Measurements from ENCODE around the gene PSD2. TPM values are rescaled to one million over a fixed set of nuclear protein-coding genes. Genes with fewer than 3 reads are reported as not detected.

PSD2 gene
- total RNA-seq, 1 donor from 2014 or later: 0.68 TPM

- no peaks in the 10 kb centered on the region for H3K4me1 Mint-ChIP-seq
- DNase-seq (ENCODE audit: low read depth, low spot score): no peak
- H3K27me3 Mint-ChIP-seq (ENCODE audit: low read depth): peaks cover 15% of the 10 kb centered on the region
- H3K27ac Mint-ChIP-seq (ENCODE audit: unreplicated experiment): no peak overlapping the region
- no peak for TF ChIP-seq CTCF (conservative IDR thresholded peaks at IDR 0.05)
- no peaks in the 10 kb centered on the region for H3K36me3 Mint-ChIP-seq (ENCODE audit: low read depth)
- H3K9me3 Mint-ChIP-seq: no peaks in the 10 kb centered on the region
- no peak overlapping the region for H3K4me3 Mint-ChIP-seq
Measured at GRCh38 chr5:139854953-139855352, 59.3 kb downstream of the PSD2 start.

GRCh38 chr5:139855451-139855850 is 59.8 kb downstream of the PSD2 start:
- no peak for DNase-seq (ENCODE audit: low read depth, low spot score)
- Mint-ChIP-seq H3K4me3 (no peak overlapping the region), H3K27ac (ENCODE audit: unreplicated experiment) (no peak overlapping the region), H3K27me3 (ENCODE audit: low read depth) (peaks cover 10% of the 10 kb centered on the region), H3K4me1 (no peaks in the 10 kb centered on the region), H3K9me3 (no peaks in the 10 kb centered on the region), H3K36me3 (ENCODE audit: low read depth) (no peaks in the 10 kb centered on the region)
- TF ChIP-seq CTCF (conservative IDR thresholded peaks at IDR 0.05): no peak

- TF ChIP-seq CTCF (conservative IDR thresholded peaks at IDR 0.05): no peak
- H3K27ac Mint-ChIP-seq (ENCODE audit: unreplicated experiment): no peak overlapping the region
- peaks cover 6% of the 10 kb centered on the region for H3K27me3 Mint-ChIP-seq (ENCODE audit: low read depth)
- DNase-seq (ENCODE audit: low read depth, low spot score): no peak
- H3K36me3 Mint-ChIP-seq (ENCODE audit: low read depth): no peaks in the 10 kb centered on the region
- no peaks in the 10 kb centered on the region for H3K9me3 Mint-ChIP-seq
- no peak overlapping the region for H3K4me3 Mint-ChIP-seq
- no peaks in the 10 kb centered on the region for H3K4me1 Mint-ChIP-seq
Measured at GRCh38 chr5:139855946-139856540, 60.4 kb downstream of the PSD2 start.

- H3K36me3 Mint-ChIP-seq (ENCODE audit: low read depth): no peaks in the 10 kb centered on the region
- TF ChIP-seq CTCF (conservative IDR thresholded peaks at IDR 0.05): no peak
- no peak overlapping the region for H3K27ac Mint-ChIP-seq (ENCODE audit: unreplicated experiment)
- H3K4me1 Mint-ChIP-seq: no peaks in the 10 kb centered on the region
- H3K9me3 Mint-ChIP-seq: no peaks in the 10 kb centered on the region
- no peak overlapping the region for H3K4me3 Mint-ChIP-seq
- H3K27me3 Mint-ChIP-seq (ENCODE audit: low read depth): peaks cover 6% of the 10 kb centered on the region
- DNase-seq (ENCODE audit: low read depth, low spot score): no peak
Measured at GRCh38 chr5:139856714-139857113, 61.1 kb downstream of the PSD2 start.

- no peak overlapping the region for H3K4me3 Mint-ChIP-seq
- no peaks in the 10 kb centered on the region for H3K36me3 Mint-ChIP-seq (ENCODE audit: low read depth)
- no peaks in the 10 kb centered on the region for H3K4me1 Mint-ChIP-seq
- no peak for TF ChIP-seq CTCF (conservative IDR thresholded peaks at IDR 0.05)
- H3K27ac Mint-ChIP-seq (ENCODE audit: unreplicated experiment): no peak overlapping the region
- H3K9me3 Mint-ChIP-seq: no peaks in the 10 kb centered on the region
- DNase-seq (ENCODE audit: low read depth, low spot score): no peak
- peaks cover 3% of the 10 kb centered on the region for H3K27me3 Mint-ChIP-seq (ENCODE audit: low read depth)
Measured at GRCh38 chr5:139859013-139859412, 63.4 kb downstream of the PSD2 start.

Data from neural crest cell (in vitro differentiated cells).